Upper lobe of left lung (tissue), 6 donors: ENCODE measurements around the gene MVP. TPM values are rescaled to one million over a fixed set of nuclear protein-coding genes. Genes with fewer than 3 reads are reported as not detected.
"Not testable (repeated sequence)": the region's sequence is repeated elsewhere in the genome, so short reads cannot be mapped to it uniquely, and the experiment has no call there.

Source experiments
- ATAC-seq, 2 donors: fragments of 200-7000 bp; cut with Tn5 transposase; one replicate each; pipeline ENCODE4 v1.9.1; 2022; ENCODE audit warnings: mild to moderate bottlenecking in 2 of 2, moderate library complexity in 2 of 2; ENCODE audit not compliant: low FRiP score in 2 of 2
- DNase-seq, 2 donors: peaks; one replicate each; pipeline ENCODE4 v3.0.0-alpha.2; 2019 to 2020
- H3K27ac ChIP-seq, 4 donors: fragments of 200-600 bp; sonication (generic); one replicate each; pipeline ENCODE4 v1.5.1; 2016 to 2019
- H3K27me3 ChIP-seq, 4 donors: fragments of 200-600 bp; sonication (generic); one replicate each; pipeline ENCODE4 v1.5.1; 2017 to 2019
- H3K36me3 ChIP-seq, 4 donors: fragments of 200-600 bp; sonication (generic); one replicate each; pipeline ENCODE4 v1.5.1; 2016 to 2019
- H3K4me1 ChIP-seq, 4 donors: fragments of 200-600 bp; sonication (generic); one replicate each; pipeline ENCODE4 v1.5.1; 2018 to 2019
- H3K4me3 ChIP-seq, 4 donors: fragments of 200-600 bp; sonication (generic); one replicate each; pipeline ENCODE4 v1.5.1; 2017 to 2019; ENCODE audit warnings: mild to moderate bottlenecking in 2 of 4, moderate library complexity in 1 of 4
- H3K9me3 ChIP-seq, 4 donors: fragments of 200-600 bp; sonication (generic); one replicate each; pipeline ENCODE4 v1.5.1; 2018 to 2019
- EP300 ChIP-seq, 4 donors: sonication (generic); formaldehyde crosslinking; IDR thresholded peaks; one replicate each; pipeline ENCODE4 v1.5.1; 2017; ENCODE audit warnings: antibody characterized with exemption in 4 of 4, control low read depth in 2 of 4
- POLR2A ChIP-seq, 4 donors: fragments of 450-650 bp; IDR thresholded peaks; one replicate each; pipeline ENCODE4 v1.5.1; 2016 to 2017; ENCODE audit warnings: antibody characterized with exemption in 4 of 4, mild to moderate bottlenecking in 2 of 4
- POLR2AphosphoS5 ChIP-seq, 2 donors: sonication (generic); formaldehyde crosslinking; IDR thresholded peaks; one replicate each; pipeline ENCODE4 v1.5.1; 2017; ENCODE audit warnings: antibody characterized with exemption in 2 of 2
- WGBS, 2 donors: methylation state at CpG; one replicate each; pipeline ENCODE4 v1.1.5; 2017 to 2018; 5-methylcytosine and 5-hydroxymethylcytosine counted together
- total RNA-seq, 6 donors: library from RNA; depleted of rRNA in 4 of 6; stranded (reverse); fragments of >200 nt in 4 of 6; gene quantifications; one replicate each; pipeline versions ENCODE4 v1.1.0 to v1.2.1, GENCODE V29; 2016 to 2021
- TF ChIP-seq, protein P1 (sequence below), 6 experiments: fragments of 450-650 bp in 4 of 6; fragments of 200-600 bp in 2 of 6; sonication (generic) in 2 of 6; IDR thresholded peaks; one replicate each; pipeline ENCODE4 v1.5.1; 2016 to 2019; ENCODE audit warnings: antibody characterized with exemption in 6 of 6
- donor health status: DM: no; HTN: no; CAD: no; lungs with moderate emphysema.
- donor health status: DM: no; HTN: yes; CAD: no; lungs with severe emphysema.

The MVP gene
- total RNA-seq, 6 donors from 2014 or later: 260 to 411 (median 312) TPM

DNA sequence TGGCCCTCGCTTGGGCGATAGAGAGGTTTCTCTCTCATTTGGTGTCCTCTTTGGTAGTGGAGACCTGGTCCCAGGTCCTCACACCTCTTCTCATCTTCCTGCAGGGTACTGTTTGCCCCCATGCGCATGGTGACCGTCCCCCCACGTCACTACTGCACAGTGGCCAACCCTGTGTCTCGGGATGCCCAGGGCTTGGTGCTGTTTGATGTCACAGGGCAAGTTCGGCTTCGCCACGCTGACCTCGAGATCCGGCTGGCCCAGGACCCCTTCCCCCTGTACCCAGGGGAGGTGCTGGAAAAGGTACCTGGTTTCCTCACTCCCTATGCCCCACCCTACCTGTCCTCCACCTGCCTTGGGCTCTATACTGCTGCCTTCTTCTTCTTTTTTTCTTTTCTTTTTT, 10.5 kb downstream of the MVP start:
- TF ChIP-seq POLR2A (IDR thresholded peaks at IDR 0.05): no peak
- TF ChIP-seq EP300 (IDR thresholded peaks at IDR 0.05): no peak
- TF ChIP-seq, protein P1, sequence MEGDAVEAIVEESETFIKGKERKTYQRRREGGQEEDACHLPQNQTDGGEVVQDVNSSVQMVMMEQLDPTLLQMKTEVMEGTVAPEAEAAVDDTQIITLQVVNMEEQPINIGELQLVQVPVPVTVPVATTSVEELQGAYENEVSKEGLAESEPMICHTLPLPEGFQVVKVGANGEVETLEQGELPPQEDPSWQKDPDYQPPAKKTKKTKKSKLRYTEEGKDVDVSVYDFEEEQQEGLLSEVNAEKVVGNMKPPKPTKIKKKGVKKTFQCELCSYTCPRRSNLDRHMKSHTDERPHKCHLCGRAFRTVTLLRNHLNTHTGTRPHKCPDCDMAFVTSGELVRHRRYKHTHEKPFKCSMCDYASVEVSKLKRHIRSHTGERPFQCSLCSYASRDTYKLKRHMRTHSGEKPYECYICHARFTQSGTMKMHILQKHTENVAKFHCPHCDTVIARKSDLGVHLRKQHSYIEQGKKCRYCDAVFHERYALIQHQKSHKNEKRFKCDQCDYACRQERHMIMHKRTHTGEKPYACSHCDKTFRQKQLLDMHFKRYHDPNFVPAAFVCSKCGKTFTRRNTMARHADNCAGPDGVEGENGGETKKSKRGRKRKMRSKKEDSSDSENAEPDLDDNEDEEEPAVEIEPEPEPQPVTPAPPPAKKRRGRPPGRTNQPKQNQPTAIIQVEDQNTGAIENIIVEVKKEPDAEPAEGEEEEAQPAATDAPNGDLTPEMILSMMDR (IDR thresholded peaks at IDR 0.05): no peak
- TF ChIP-seq POLR2AphosphoS5 (IDR thresholded peaks at IDR 0.05): no peak
- H3K27me3 ChIP-seq: no peaks in the 10 kb centered on the region
- 95 to 96% methylated on average over 11 of the region's 11 CpGs for WGBS, 2 donors
- ATAC-seq (no peak), DNase-seq (no peak)
- no peak overlapping the region for H3K27ac ChIP-seq
- peaks cover 19 to 64% (median 51%) of the 10 kb centered on the region in 4 donors for H3K36me3 ChIP-seq
- H3K4me1 ChIP-seq: peaks cover 5 to 43% (median 35%) of the 10 kb centered on the region in 4 donors
- H3K4me3 ChIP-seq: no peak overlapping the region
- H3K9me3 ChIP-seq: no peaks in the 10 kb centered on the region

GRCh38 chr16:29831490-29831889, 11.2 kb downstream of the MVP start:
- no peak for ATAC-seq
- 76 to 93% methylated on average over 2 of the region's 2 CpGs for WGBS, 2 donors
- DNase-seq: no peak
- TF ChIP-seq POLR2A (IDR thresholded peaks at IDR 0.05) (no peak), EP300 (IDR thresholded peaks at IDR 0.05) (no peak), POLR2AphosphoS5 (IDR thresholded peaks at IDR 0.05) (no peak)
- TF ChIP-seq, protein P1 (IDR thresholded peaks at IDR 0.05): no peak
- peaks cover 25 to 70% (median 57%) of the 10 kb centered on the region in 4 donors for H3K36me3 ChIP-seq
- H3K27ac ChIP-seq: no peak overlapping the region
- no peaks in the 10 kb centered on the region for H3K27me3 ChIP-seq
- peaks cover 0 to 36% (median 29%) of the 10 kb centered on the region in 4 donors for H3K4me1 ChIP-seq
- no peak overlapping the region for H3K4me3 ChIP-seq
- no peaks in the 10 kb centered on the region for H3K9me3 ChIP-seq

GRCh38 chr16:29833219-29833618, 13.0 kb downstream of the MVP start:
- not testable (repeated sequence) for H3K9me3 ChIP-seq, H3K4me3 ChIP-seq, H3K27ac ChIP-seq, ATAC-seq, DNase-seq, H3K27me3 ChIP-seq
- peaks cover 29 to 87% (median 74%) of the 10 kb centered on the region in 4 donors for H3K36me3 ChIP-seq
- 94 to 97% methylated on average over 3 to 4 of the region's 4 CpGs for WGBS, 2 donors
- H3K4me1 ChIP-seq: peaks cover 0 to 20% (median 18%) of the 10 kb centered on the region in 4 donors

DNA sequence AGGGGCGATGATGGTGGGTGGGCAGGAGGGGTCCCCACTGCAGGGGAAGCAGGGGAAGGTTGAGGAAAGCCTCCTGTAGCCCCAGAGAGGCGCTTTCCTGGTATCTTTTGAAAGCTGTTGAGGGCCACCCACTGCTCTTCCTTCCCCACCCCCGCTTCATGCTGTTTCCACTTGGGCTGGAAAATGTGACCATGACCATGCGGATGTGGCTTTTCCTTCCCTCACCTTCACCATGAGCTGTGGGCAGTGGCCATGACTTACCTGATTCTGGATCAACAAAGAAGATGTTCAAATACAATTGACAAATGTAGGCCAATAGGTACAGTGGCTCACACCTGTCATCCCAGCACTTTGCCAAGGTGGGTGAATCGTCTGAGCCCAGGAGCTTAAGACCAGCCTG, 13.8 kb downstream of the MVP start:
- TF ChIP-seq POLR2AphosphoS5 (IDR thresholded peaks at IDR 0.05) (no peak), EP300 (IDR thresholded peaks at IDR 0.05) (no peak), POLR2A (IDR thresholded peaks at IDR 0.05) (no peak)
- TF ChIP-seq, protein P1 (IDR thresholded peaks at IDR 0.05): no peak
- Histone ChIP-seq H3K9me3 (no peaks in the 10 kb centered on the region), H3K4me1 (peaks cover 0 to 12% (median 10%) of the 10 kb centered on the region in 4 donors), H3K4me3 (no peak overlapping the region), H3K27ac (no peak overlapping the region), H3K36me3 (peaks cover 29 to 96% (median 82%) of the 10 kb centered on the region in 4 donors), H3K27me3 (no peaks in the 10 kb centered on the region)
- DNase-seq: no peak
- 94% methylated on average over 4 to 5 of the region's 5 CpGs for WGBS, 2 donors
- ATAC-seq: no peak

- no peak for DNase-seq
- no peaks in the 10 kb centered on the region for H3K9me3 ChIP-seq
- ATAC-seq: no peak
- no peak overlapping the region for H3K4me3 ChIP-seq
- H3K36me3 ChIP-seq: peaks cover 41 to 100% (median 92%) of the 10 kb centered on the region in 4 donors
- H3K27me3 ChIP-seq: no peaks in the 10 kb centered on the region
- no peak overlapping the region for H3K27ac ChIP-seq
- no peak for TF ChIP-seq EP300 (IDR thresholded peaks at IDR 0.05)
- no peak for TF ChIP-seq POLR2AphosphoS5 (IDR thresholded peaks at IDR 0.05)
- no peak for TF ChIP-seq POLR2A (IDR thresholded peaks at IDR 0.05)
- TF ChIP-seq, protein P1 (IDR thresholded peaks at IDR 0.05): no peak
- WGBS, 2 donors: 91 to 98% methylated on average over 7 of the region's 7 CpGs
- H3K4me1 ChIP-seq: no peaks in the 10 kb centered on the region
Observed at GRCh38 chr16:29835926-29836325, 15.7 kb downstream of the MVP start.
